Measurements from ENCODE around the gene ZNF490. TPM values are rescaled to one million over a fixed set of nuclear protein-coding genes. Genes with fewer than 3 reads are reported as not detected.
A peak's percentile ranks its signal among the peaks of the same experiment; 100 is the strongest.

The ZNF490 gene
- total RNA-seq (1 to 10 TPM in 4 of 5 donors, not detected in 1; 4.1 to 7.5 (median 5.6) TPM), polyA plus RNA-seq (under 1 TPM in 2 of 3 donors, not detected in 1; 0.25 to 0.44 TPM)
- long read RNA-seq, donor 1: 0 reads
- long read RNA-seq, donor 2: 0 reads
- long read RNA-seq, donor 3, full-length matches to known transcripts: 1 of 15 reads
- long read RNA-seq, donor 3, partial matches to known transcripts: 14 of 15 reads
- long read RNA-seq, donor 3, other reads (novel, unspliced or antisense): 0 of 15 reads
- long read RNA-seq, donor 4: 0 reads
- long read RNA-seq, donor 5: 0 reads
- long read RNA-seq, donor 6, full-length matches to known transcripts: 1 of 1 reads
- long read RNA-seq, donor 6, partial matches to known transcripts: 0 of 1 reads
- long read RNA-seq, donor 6, other reads (novel, unspliced or antisense): 0 of 1 reads
- long read RNA-seq, donor 7, full-length matches to known transcripts: 2 of 2 reads
- long read RNA-seq, donor 7, partial matches to known transcripts: 0 of 2 reads
- long read RNA-seq, donor 7, other reads (novel, unspliced or antisense): 0 of 2 reads
- long read RNA-seq, donor 8, full-length matches to known transcripts: 1 of 10 reads
- long read RNA-seq, donor 8, partial matches to known transcripts: 9 of 10 reads
- long read RNA-seq, donor 8, other reads (novel, unspliced or antisense): 0 of 10 reads
- long read RNA-seq, donor 9: 0 reads
- long read RNA-seq, donor 10: 0 reads

DNA sequence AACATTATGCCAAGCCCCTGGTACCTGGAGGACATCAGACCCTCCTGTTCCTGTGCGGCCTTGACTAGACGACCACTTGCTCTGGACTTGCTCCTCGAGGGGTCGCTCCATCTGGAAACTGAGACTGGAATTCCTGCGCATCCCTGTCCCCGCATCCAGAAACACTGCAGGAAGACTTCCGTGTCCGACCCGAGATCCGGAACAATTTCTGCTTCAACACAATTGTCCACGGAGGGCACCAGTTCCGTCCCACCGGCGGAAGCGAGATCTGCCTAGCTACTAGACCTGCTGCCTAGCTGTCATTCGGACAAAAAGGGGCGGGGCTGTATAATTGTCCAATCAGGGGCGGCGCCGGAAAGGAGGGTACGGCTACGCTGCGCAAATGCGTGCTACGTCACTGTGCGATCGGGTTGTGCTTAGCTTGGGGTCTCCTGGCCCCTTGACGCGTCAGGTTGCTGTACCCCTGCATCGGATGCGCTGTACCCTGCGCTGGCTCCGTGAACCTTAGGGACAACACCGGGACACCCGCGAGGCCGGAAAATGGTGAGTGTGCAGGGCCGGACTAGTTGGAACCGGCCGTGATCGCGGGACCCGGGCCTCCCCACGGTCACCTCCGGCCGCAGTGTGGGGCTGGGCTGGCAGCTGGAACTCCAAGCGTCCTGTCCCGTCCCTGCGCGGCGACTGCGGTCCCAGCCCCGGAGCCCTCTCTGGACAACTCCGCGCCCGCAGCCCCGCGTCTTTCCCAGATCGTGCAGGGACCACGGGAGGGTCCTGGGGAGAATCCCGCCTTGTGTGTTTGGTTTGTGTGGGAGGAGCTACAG is at the start of gene ZNF490, which contains the start of gene ZNF791:
TSS of gene ZNF490 (minus strand) at position 274 of the 821 bp plus-strand sequence. CDS start at position 141, 133 bp downstream.
TSS of gene ZNF791 (plus strand) at position 381 of the 821 bp plus-strand sequence. CDS start at position 541, 160 bp downstream.
- Histone ChIP-seq H3K9me3 (no peaks in the 10 kb centered on the region), H3K4me3 (peak within 1 kb of the TSS; percentile 77 to 99 (median 88)), H3K27ac (peak within 1 kb of the TSS; percentile 91 to 100 (median 99)), H3K36me3 (peaks cover 5 to 69% (median 53%) of the 10 kb centered on the region in 4 donors), H3K27me3 (no peaks in the 10 kb centered on the region), H3K4me1 (peaks cover 26 to 67% (median 54%) of the 10 kb centered on the region in 4 donors)
- DNase-seq: peak; percentile 99
- peak in 2 of 4 donors; percentile 38 to 84 for TF ChIP-seq POLR2A (IDR thresholded peaks at IDR 0.05)
- TF ChIP-seq POLR2AphosphoS5 (IDR thresholded peaks at IDR 0.05): peak; percentile 92 to 96 (median 95)
- TF ChIP-seq EP300 (IDR thresholded peaks at IDR 0.05): no peak
- TF ChIP-seq, protein P1, sequence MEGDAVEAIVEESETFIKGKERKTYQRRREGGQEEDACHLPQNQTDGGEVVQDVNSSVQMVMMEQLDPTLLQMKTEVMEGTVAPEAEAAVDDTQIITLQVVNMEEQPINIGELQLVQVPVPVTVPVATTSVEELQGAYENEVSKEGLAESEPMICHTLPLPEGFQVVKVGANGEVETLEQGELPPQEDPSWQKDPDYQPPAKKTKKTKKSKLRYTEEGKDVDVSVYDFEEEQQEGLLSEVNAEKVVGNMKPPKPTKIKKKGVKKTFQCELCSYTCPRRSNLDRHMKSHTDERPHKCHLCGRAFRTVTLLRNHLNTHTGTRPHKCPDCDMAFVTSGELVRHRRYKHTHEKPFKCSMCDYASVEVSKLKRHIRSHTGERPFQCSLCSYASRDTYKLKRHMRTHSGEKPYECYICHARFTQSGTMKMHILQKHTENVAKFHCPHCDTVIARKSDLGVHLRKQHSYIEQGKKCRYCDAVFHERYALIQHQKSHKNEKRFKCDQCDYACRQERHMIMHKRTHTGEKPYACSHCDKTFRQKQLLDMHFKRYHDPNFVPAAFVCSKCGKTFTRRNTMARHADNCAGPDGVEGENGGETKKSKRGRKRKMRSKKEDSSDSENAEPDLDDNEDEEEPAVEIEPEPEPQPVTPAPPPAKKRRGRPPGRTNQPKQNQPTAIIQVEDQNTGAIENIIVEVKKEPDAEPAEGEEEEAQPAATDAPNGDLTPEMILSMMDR (IDR thresholded peaks at IDR 0.05): peak in 1 of 7 experiments; percentile 13
- intact Hi-C loops (cut with DNase I; ENCODE audit: low total_unique reads): no loop called here
- WGBS, 5 donors: 0 to 1% (median 0%) methylated on average over 26 to 61 of the region's 61 CpGs

DNA sequence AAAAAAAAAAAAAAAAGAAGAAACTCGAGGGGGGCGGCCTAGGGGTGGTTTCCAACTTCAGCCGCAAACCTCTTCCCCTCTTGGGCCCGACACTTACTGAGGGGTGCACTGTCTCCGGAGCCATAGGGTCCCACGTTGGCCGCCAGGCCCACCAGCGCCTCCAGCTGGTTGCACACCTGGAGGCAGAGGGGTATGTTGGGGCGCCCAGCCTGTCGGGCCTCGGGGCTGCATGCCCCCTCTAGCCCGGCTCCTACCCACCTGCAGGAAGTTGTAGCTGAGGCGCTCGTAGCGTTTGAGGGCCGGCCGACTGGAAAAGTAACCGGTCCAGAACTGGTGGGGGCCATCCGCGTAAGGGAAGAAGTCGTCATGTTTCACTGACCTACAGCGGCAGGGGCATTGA is 47.4 kb upstream of the ZNF490 start:
- Histone ChIP-seq H3K4me1 (no peaks in the 10 kb centered on the region), H3K27ac (no peak overlapping the region), H3K4me3 (no peak overlapping the region), H3K36me3 (peaks cover 46 to 96% (median 93%) of the 10 kb centered on the region in 4 donors), H3K27me3 (no peaks in the 10 kb centered on the region), H3K9me3 (no peaks in the 10 kb centered on the region)
- DNase-seq: no peak
- TF ChIP-seq, protein P1 (IDR thresholded peaks at IDR 0.05): no peak
- TF ChIP-seq POLR2A (IDR thresholded peaks at IDR 0.05) (no peak), POLR2AphosphoS5 (IDR thresholded peaks at IDR 0.05) (no peak), EP300 (IDR thresholded peaks at IDR 0.05) (no peak)
- 95 to 98% (median 96%) methylated on average over 19 to 22 of the region's 22 CpGs for WGBS, 5 donors
- intact Hi-C loops (cut with DNase I; ENCODE audit: low total_unique reads): no loop called here

DNA sequence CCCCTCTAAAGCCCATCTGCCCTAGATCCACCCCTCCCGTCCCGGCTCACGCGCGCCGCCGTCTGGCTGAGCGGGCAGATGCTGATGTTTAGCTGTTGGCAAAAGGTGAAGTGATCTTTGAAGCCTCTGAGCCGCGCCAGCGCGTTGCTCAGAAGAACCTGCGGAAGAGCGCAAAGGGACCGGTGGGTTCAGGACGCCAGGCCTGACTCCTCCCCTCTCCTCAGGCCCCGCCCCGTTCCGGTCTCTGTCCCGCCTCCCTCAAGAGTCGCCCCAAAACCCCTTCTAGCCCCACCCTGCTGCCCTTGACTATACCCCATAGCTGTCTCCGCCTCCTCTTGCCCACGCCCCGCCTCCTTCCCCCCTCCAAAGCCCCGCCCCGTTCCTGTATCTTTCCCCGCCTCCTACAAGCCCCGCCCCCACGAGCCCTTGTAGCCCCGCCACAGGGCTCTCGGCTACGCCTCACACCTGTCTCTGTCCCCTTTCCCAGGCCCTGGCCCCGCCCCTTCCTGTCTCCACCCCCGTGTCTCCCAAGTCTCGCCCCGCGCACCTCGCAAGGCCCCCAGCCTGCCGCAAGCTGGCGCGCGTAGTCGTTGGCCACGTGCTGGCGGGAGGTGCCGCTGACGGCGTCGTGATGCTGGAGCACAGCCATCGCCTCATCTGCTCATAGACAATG is 46.4 kb upstream of the ZNF490 start:
- WGBS, 5 donors: 70 to 76% (median 74%) methylated on average over 42 to 50 of the region's 50 CpGs
- DNase-seq: no peak
- Histone ChIP-seq H3K4me1 (no peaks in the 10 kb centered on the region), H3K27me3 (no peaks in the 10 kb centered on the region), H3K27ac (no peak overlapping the region), H3K4me3 (no peak overlapping the region), H3K9me3 (no peaks in the 10 kb centered on the region), H3K36me3 (peaks cover 39 to 92% (median 87%) of the 10 kb centered on the region in 4 donors)
- intact Hi-C loops (cut with DNase I; ENCODE audit: low total_unique reads): no loop called here
- no peak for TF ChIP-seq EP300 (IDR thresholded peaks at IDR 0.05)
- no peak for TF ChIP-seq POLR2A (IDR thresholded peaks at IDR 0.05)
- TF ChIP-seq, protein P1 (IDR thresholded peaks at IDR 0.05): no peak
- no peak for TF ChIP-seq POLR2AphosphoS5 (IDR thresholded peaks at IDR 0.05)

All from stomach (tissue), 19 donors.